EH (cell line): ENCODE measurements around the gene BHLHE41.
A peak's percentile ranks its signal among the peaks of the same experiment; 100 is the strongest.

Source experiments
- DNase-seq: peaks from one replicate; pipeline ENCODE4 v3.0.0-alpha.2; 2015; ENCODE audit warnings: low read depth

BHLHE41 gene

GRCh38 chr12:26113853-26114719 is 10.8 kb downstream of the BHLHE41 start:
- DNase-seq = peak; percentile 92

- DNase-seq = no peak
Observed at GRCh38 chr12:26113181-26113654, 11.6 kb downstream of the BHLHE41 start.

GRCh38 chr12:26112703-26113147 is 12.1 kb downstream of the BHLHE41 start:
- peak; percentile 18 for DNase-seq

GRCh38 chr12:26112232-26112631 is 12.6 kb downstream of the BHLHE41 start:
- DNase-seq = no peak

- DNase-seq = no peak
Observed at GRCh38 chr12:26109343-26109881, 15.4 kb downstream of the BHLHE41 start.

GRCh38 chr12:26108915-26109314 is 15.9 kb downstream of the BHLHE41 start:
- no peak for DNase-seq

- DNase-seq = no peak
Observed at GRCh38 chr12:26106347-26106746, 18.5 kb downstream of the BHLHE41 start.

- DNase-seq = no peak
Observed at GRCh38 chr12:26102953-26103352, 21.9 kb downstream of the BHLHE41 start.

- no peak for DNase-seq
Observed at GRCh38 chr12:26101763-26102162, 23.1 kb downstream of the BHLHE41 start.

GRCh38 chr12:26101350-26101734 is 23.5 kb downstream of the BHLHE41 start:
- no peak for DNase-seq

- DNase-seq = no peak
Observed at GRCh38 chr12:26100666-26101349, 24.0 kb downstream of the BHLHE41 start.

GRCh38 chr12:26097046-26097878 is 27.6 kb downstream of the BHLHE41 start:
- DNase-seq = peak; percentile 78

- no peak for DNase-seq
Observed at GRCh38 chr12:26096036-26096435, 28.8 kb downstream of the BHLHE41 start.

GRCh38 chr12:26095186-26095585 is 29.7 kb downstream of the BHLHE41 start:
- DNase-seq = no peak

- DNase-seq = peak; percentile 28
Observed at GRCh38 chr12:26092346-26093105, 32.3 kb downstream of the BHLHE41 start.

GRCh38 chr12:26091822-26092221 is 33.0 kb downstream of the BHLHE41 start:
- DNase-seq = no peak

GRCh38 chr12:26090836-26091510 is 33.9 kb downstream of the BHLHE41 start:
- DNase-seq = peak; percentile 34

GRCh38 chr12:26088998-26089397 is 35.8 kb downstream of the BHLHE41 start:
- no peak for DNase-seq

- DNase-seq = no peak
Observed at GRCh38 chr12:26086936-26087335, 37.9 kb downstream of the BHLHE41 start.

- DNase-seq = no peak
Observed at GRCh38 chr12:26080911-26081310, 43.9 kb downstream of the BHLHE41 start.
